Measurements from ENCODE around the gene CSDE1. TPM values are rescaled to one million over a fixed set of nuclear protein-coding genes. Genes with fewer than 3 reads are reported as not detected.
A peak's percentile ranks its signal among the peaks of the same experiment; 100 is the strongest.

CSDE1 gene
- total RNA-seq, 4 donors from 2014 or later = 342 to 1,039 (median 551) TPM

- DNase-seq (ENCODE audit: low spot score in 2 of 2) = no peak
- intact Hi-C loops (cut with DNase I; ENCODE audit: low total_unique reads) = no loop called here
- WGBS, 2 donors = 49 to 57% methylated on average over 9 of the region's 9 CpGs
- no peak overlapping the region for H3K4me3 ChIP-seq (ENCODE audit: low read depth, poor library complexity, severe bottlenecking)
- TF ChIP-seq POLR2A (IDR thresholded peaks at IDR 0.05) (no peak), CTCF (IDR thresholded peaks at IDR 0.05) (no peak)
Observed at GRCh38 chr1:114671011-114671938, 86.5 kb downstream of the CSDE1 start.

GRCh38 chr1:114670083-114671010, 87.4 kb downstream of the CSDE1 start:
- peak; percentile 91 to 98 for DNase-seq (ENCODE audit: low spot score in 2 of 2)
- 3% methylated on average over 35 to 37 of the region's 45 CpGs for WGBS, 2 donors
- H3K4me3 ChIP-seq (ENCODE audit: low read depth, poor library complexity, severe bottlenecking) = peak overlapping the region; percentile 65
- no peak for TF ChIP-seq CTCF (IDR thresholded peaks at IDR 0.05)
- intact Hi-C loops (cut with DNase I; ENCODE audit: low total_unique reads) = no loop called here

GRCh38 chr1:114669562-114670082, 88.2 kb downstream of the CSDE1 start, which contains the start of gene DENND2C:
Gene DENND2C (minus strand): TSS chr1:114670049. CDS start chr1:114625984, 44,065 bp downstream.
- peak within 1 kb of the TSS; percentile 65 for H3K4me3 ChIP-seq (ENCODE audit: low read depth, poor library complexity, severe bottlenecking)
- TF ChIP-seq CTCF (IDR thresholded peaks at IDR 0.05) (no peak), POLR2A (IDR thresholded peaks at IDR 0.05) (no peak)
- intact Hi-C loops (cut with DNase I; ENCODE audit: low total_unique reads) = no loop called here
- 0 to 1% methylated on average over 32 to 39 of the region's 50 CpGs for WGBS, 2 donors
- DNase-seq (ENCODE audit: low spot score in 2 of 2) = no peak

- WGBS, 2 donors = 28 to 32% methylated on average over 13 of the region's 13 CpGs
- DNase-seq (ENCODE audit: low spot score in 2 of 2) = peak in 1 of 2 donors; percentile 18
- intact Hi-C loops (cut with DNase I; ENCODE audit: low total_unique reads) = no loop called here
Observed at GRCh38 chr1:114668784-114669561, 88.8 kb downstream of the CSDE1 start.

More at GRCh38 chr1:114668784-114669561, 88.8 kb downstream of the CSDE1 start:
- peak overlapping the region; percentile 65 for H3K4me3 ChIP-seq (ENCODE audit: low read depth, poor library complexity, severe bottlenecking)
- TF ChIP-seq POLR2A (IDR thresholded peaks at IDR 0.05) (no peak), CTCF (IDR thresholded peaks at IDR 0.05) (no peak)

Measured in lower leg skin (tissue), 4 donors.